ENCODE data around the gene OR4E2.

DNA sequence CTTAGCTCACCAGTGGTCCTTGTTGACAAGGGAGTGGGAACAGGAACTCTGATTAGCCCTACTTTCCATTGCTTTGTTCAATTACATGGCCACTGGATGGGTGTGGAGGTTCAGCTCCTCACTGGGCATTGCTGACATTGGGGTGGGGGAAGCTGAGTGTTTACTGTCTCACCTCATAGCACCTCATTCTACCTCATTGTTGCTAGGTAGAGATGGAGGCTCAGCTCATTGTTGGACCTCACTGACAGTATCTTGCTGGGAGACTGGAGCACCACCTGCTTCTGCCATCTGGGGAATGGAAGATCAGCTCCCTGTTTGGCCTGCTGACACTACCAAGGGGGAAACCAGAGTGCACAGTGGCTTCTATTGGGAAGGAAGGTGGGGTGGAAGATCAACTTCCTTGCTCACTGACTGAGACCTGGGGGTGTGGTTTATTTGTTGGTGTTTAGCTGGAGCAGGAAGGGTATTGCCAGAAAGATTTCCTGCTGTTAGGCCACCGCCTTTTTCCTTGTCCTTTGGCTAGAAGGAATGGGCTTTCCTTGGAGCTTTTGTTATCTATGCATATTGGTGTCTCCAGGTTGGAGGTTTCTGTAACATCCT is 1.3 kb upstream of the OR4E2 start:
- TF ChIP-seq TAF1 (IDR thresholded peaks at IDR 0.05; ENCODE audit: low read depth) (no peak), ZBTB7A (IDR thresholded peaks at IDR 0.05; ENCODE audit: low read depth) (no peak), TCF12 (IDR thresholded peaks at IDR 0.05; ENCODE audit: low read depth) (no peak), EP300 (IDR thresholded peaks at IDR 0.05; ENCODE audit: borderline replicate concordance) (no peak), CEBPB (IDR thresholded peaks at IDR 0.05) (no peak), YY1 (IDR thresholded peaks at IDR 0.05; ENCODE audit: low read depth) (no peak), RAD21 (IDR thresholded peaks at IDR 0.05; ENCODE audit: low read depth) (no peak), EGR1 (IDR thresholded peaks at IDR 0.05) (no peak)
